Erythroblast (primary cell): Measurements from ENCODE around the gene GTF2IRD1.

Experiments
- DNase-seq, 2 experiments: peaks; one replicate each; lab custom pipeline; 2025; lab: John Stamatoyannopoulos, UW
- GATA1 ChIP-seq: IDR thresholded peaks from 2 replicates; pipeline ENCODE4 v1.6.1; 2011; ENCODE audit warnings: low read depth, mild to moderate bottlenecking, control low read depth, low read length, moderate library complexity
- POLR2A ChIP-seq: IDR thresholded peaks from 2 replicates; pipeline ENCODE4 v1.6.1; 2011; ENCODE audit warnings: mild to moderate bottlenecking, low read length

Gene GTF2IRD1

GRCh38 chr7:74449809-74450397 is 3.8 kb upstream of the GTF2IRD1 start:
- peak; percentile 53 to 78 for DNase-seq
- no peak for TF ChIP-seq POLR2A

GRCh38 chr7:74452748-74453321 is 871 bp upstream of the GTF2IRD1 start:
- no peak for TF ChIP-seq POLR2A
- no peak for TF ChIP-seq GATA1
- DNase-seq: no peak

- TF ChIP-seq GATA1 (no peak), POLR2A (no peak)
- DNase-seq: no peak
Observed at GRCh38 chr7:74454021-74454924, 567 bp downstream of the GTF2IRD1 start.

- TF ChIP-seq POLR2A: no peak
- no peak for TF ChIP-seq GATA1
- no peak for DNase-seq
Observed at GRCh38 chr7:74454925-74455288, 1.2 kb downstream of the GTF2IRD1 start.

- TF ChIP-seq POLR2A (no peak), GATA1 (no peak)
- no peak for DNase-seq
Observed at GRCh38 chr7:74455291-74455804, 1.6 kb downstream of the GTF2IRD1 start.

- DNase-seq: no peak
- no peak for TF ChIP-seq GATA1
- no peak for TF ChIP-seq POLR2A
Observed at GRCh38 chr7:74455928-74456327, 2.2 kb downstream of the GTF2IRD1 start.

- TF ChIP-seq POLR2A (no peak), GATA1 (no peak)
- no peak for DNase-seq
Observed at GRCh38 chr7:74457007-74457406, 3.3 kb downstream of the GTF2IRD1 start.

- no peak for DNase-seq
- no peak for TF ChIP-seq GATA1
- no peak for TF ChIP-seq POLR2A
Observed at GRCh38 chr7:74461970-74462706, 8.4 kb downstream of the GTF2IRD1 start.

- TF ChIP-seq POLR2A (no peak), GATA1 (no peak)
- no peak for DNase-seq
Observed at GRCh38 chr7:74462707-74463100, 9.0 kb downstream of the GTF2IRD1 start.

- no peak for DNase-seq
- TF ChIP-seq GATA1: no peak
- no peak for TF ChIP-seq POLR2A
Observed at GRCh38 chr7:74464931-74465886, 11.5 kb downstream of the GTF2IRD1 start.

GRCh38 chr7:74466196-74466813 is 12.6 kb downstream of the GTF2IRD1 start:
- DNase-seq: no peak
- TF ChIP-seq GATA1 (no peak), POLR2A (no peak)

- DNase-seq: no peak
- no peak for TF ChIP-seq POLR2A
- no peak for TF ChIP-seq GATA1
Observed at GRCh38 chr7:74467876-74468275, 14.2 kb downstream of the GTF2IRD1 start.

GRCh38 chr7:74470504-74470903 is 16.8 kb downstream of the GTF2IRD1 start:
- TF ChIP-seq GATA1: no peak
- no peak for TF ChIP-seq POLR2A

More at GRCh38 chr7:74470504-74470903, 16.8 kb downstream of the GTF2IRD1 start:
- no peak for DNase-seq
